HFF-Myc (cell line): Measurements from ENCODE around the gene OVCH1.

Experiments used
- DNase-seq: peaks from one replicate; pipeline ENCODE4 v3.0.0-alpha.2; 2011; ENCODE audit warnings: low read depth; ENCODE audit errors: extremely low read depth
- H3K4me3 ChIP-seq: replicated peaks from 2 replicates; pipeline ENCODE4 v1.5.1; 2011; ENCODE audit warnings: low read depth, mild to moderate bottlenecking, control low read depth, low read length
- TF ChIP-seq, protein P1 (sequence below): IDR thresholded peaks from 2 replicates; pipeline ENCODE4 v1.5.1; 2012; ENCODE audit warnings: mild to moderate bottlenecking, low read depth, low read length, control low read depth; ENCODE audit errors: missing control alignments

The OVCH1 gene

DNA sequence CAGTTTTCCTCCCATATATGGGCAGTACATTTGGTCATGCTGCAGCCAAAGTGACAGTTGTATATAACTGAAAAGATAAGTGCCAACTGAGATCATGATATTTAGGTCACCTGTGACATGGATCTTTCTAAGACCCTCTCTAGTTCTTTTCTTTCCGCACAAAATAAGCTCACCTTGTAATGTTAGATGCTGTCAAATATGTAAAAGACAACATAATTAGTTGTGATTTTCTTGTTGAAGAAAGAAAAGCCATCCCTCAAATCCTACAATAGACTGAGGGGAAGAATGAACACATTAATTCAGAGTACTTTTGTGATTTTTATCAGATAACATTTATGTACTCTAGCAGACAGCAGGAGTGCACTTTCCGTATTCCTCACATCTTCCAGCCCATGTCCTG lies 37.4 kb downstream of the OVCH1 start:
- no peak for DNase-seq
- H3K4me3 ChIP-seq: no peak overlapping the region
- TF ChIP-seq, protein P1, sequence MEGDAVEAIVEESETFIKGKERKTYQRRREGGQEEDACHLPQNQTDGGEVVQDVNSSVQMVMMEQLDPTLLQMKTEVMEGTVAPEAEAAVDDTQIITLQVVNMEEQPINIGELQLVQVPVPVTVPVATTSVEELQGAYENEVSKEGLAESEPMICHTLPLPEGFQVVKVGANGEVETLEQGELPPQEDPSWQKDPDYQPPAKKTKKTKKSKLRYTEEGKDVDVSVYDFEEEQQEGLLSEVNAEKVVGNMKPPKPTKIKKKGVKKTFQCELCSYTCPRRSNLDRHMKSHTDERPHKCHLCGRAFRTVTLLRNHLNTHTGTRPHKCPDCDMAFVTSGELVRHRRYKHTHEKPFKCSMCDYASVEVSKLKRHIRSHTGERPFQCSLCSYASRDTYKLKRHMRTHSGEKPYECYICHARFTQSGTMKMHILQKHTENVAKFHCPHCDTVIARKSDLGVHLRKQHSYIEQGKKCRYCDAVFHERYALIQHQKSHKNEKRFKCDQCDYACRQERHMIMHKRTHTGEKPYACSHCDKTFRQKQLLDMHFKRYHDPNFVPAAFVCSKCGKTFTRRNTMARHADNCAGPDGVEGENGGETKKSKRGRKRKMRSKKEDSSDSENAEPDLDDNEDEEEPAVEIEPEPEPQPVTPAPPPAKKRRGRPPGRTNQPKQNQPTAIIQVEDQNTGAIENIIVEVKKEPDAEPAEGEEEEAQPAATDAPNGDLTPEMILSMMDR: no peak

DNA sequence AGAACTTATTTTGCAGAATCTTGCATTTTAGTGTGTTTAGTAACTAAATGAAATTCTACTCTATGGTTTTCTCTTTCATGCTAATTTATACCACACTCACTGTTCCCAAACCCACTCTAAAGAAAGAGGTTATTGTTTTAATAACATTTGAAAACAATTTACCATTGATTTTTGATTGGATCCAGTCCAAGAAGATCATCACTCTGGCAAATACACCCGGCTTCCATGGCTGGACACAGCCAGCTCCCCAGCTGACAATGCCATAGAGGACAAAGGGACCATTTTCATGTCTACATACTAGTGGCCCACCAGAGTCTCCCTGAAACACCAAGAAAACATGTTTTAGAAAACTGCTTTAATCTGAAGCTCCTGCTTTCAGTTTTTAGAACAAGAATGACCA lies 42.4 kb downstream of the OVCH1 start:
- TF ChIP-seq, protein P1: no peak
- no peak for DNase-seq
- H3K4me3 ChIP-seq: no peak overlapping the region

DNA sequence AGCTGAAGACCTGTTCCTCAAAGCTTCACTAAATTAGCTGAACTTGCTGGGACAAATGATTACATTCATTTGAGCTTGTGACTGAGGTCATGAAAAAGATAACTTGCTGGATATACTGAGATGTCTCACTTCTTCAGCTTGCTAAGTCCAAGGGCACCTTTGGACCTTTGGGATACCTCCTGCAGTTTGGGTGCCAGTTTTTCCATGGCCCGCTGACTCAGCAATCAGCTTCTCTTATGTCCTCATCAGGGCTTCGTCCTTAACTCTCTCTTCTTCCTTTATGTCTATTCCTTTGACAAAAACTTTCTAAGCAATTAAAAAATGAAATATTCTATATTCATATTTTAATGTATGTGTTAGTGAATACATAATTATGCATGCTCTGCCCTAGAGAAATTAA lies 45.6 kb downstream of the OVCH1 start:
- no peak for DNase-seq
- H3K4me3 ChIP-seq: no peak overlapping the region
- TF ChIP-seq, protein P1: no peak

DNA sequence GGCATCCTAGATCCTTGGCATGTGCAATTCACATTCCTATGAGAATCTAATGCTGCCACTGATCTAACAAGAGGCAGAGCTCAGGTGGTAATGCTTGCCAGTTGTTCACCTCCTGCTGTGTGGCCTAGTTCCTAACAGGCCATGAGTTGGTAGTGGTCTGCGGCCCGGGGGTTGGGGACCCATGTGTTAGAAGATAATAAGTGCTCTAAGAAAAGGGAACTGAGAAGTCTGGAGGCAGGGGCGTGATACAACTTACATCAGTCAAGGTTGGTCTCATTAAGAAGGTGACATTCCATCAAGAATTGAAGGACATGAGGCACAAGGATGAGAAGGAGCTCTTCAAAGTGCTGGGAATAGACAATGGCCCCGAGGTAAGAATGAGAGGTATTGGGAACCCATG lies 49.3 kb downstream of the OVCH1 start:
- DNase-seq: no peak
- TF ChIP-seq, protein P1: no peak
- no peak overlapping the region for H3K4me3 ChIP-seq

DNA sequence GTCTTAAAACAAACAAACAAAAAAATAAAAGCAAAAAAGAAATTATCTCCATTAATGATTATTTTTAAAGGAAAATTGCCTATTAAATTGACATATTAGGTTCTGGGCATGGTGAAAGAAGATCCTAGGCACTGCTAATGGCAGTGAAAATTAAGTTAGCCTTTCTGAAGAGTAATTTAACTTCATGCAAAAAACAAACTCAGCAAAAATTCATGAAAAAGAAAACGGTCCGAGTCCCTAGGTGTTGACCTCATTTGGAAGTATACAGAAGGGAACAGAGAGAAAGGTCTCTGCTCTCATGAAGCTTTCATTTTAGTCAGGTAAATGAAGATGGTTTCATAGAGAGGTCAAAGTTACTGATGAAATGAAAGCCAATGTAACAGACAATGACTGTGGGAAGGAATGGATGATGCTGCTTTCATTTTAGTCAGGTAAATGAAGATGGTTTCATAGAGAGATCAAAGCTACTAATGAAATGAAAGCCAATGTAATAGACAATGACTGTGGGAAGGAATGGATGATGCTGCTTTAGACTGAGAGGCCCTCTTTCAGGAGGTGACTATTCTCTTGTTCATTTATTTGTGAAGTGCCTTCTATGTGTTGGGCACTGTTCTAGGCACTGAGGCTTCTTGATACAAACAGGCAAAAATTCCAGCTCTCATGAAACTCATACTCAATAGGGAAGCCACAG lies 50.1 kb downstream of the OVCH1 start:
- H3K4me3 ChIP-seq: no peak overlapping the region
- no peak for DNase-seq
- TF ChIP-seq, protein P1: no peak

DNA sequence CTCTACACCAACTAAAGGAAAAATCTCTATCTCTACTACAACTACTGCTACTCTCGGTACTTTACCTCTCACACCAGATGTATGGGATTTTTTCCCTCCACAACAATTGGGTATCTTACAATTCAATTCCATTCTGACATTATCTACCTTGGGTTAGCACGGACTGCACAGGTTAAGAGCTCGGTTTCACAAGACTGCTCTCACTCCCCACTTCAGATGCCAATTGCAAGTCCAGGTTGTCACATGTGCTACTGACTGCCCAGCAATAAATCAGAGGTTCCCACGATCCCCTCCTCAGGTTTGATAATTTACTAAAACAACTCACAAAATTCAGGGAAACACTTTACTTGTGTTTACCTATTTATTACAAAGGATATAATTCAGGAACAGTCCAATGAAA lies 58.0 kb downstream of the OVCH1 start:
- H3K4me3 ChIP-seq: no peak overlapping the region
- no peak for DNase-seq
- TF ChIP-seq, protein P1: no peak
